H1 (cell line): Measurements from ENCODE around the gene DUSP18. TPM values are rescaled to one million over a fixed set of nuclear protein-coding genes. Genes with fewer than 3 reads are reported as not detected.

ENCODE experiments used
- polyA plus RNA-seq, 7 experiments: library from polyadenylated mRNA; depleted of rRNA in 3 of 7; stranded (reverse) in 5 of 7; unstranded in 2 of 7; fragments of >200 nt in 5 of 7; fragments of 200-250 nt in 2 of 7; gene quantifications; 1 replicate in 5 of 7; 2 replicates in 1 of 7; 4 replicates in 1 of 7; pipeline versions ENCODE4 v1.2.1 to v1.2.3, GENCODE V29; 2011 to 2013; ENCODE audit warnings: missing spikeins in 2 of 7, mixed read lengths in 2 of 7
- total RNA-seq: library from RNA; stranded (reverse); fragmentation: NEBNext Ultra II Directional; extraction: Animal tissue kit (Norgen Biotek cat#: 25700); gene quantifications from 2 replicates; pipeline ENCODE4 v1.2.1, GENCODE V29; 2021

The DUSP18 gene
- total and polyA plus RNA-seq, 2 of the 8 experiments (the other 6 are each of a cell fraction or from before 2014, with no cell fraction given): 2.6 to 7.3 TPM

Other genes starting within 250 kb of the DUSP18 start
- 59.8 and 66.4 TPM in 2 replicates for gene MTFP1, start 242.1 kb downstream of the DUSP18 start, total RNA-seq
- 98.8 and 120 TPM in 2 replicates for gene MTFP1, start 242.1 kb downstream of the DUSP18 start, polyA plus RNA-seq (2011; rRNA removed)
- gene SEC14L3, start 195.9 kb downstream of the DUSP18 start, total RNA-seq: not detected in 2 replicates
- gene SEC14L3, start 195.9 kb downstream of the DUSP18 start, polyA plus RNA-seq (2011; rRNA removed): not detected in 2 replicates
- gene SEC14L4, start 162.2 kb downstream of the DUSP18 start, total RNA-seq: 3.9 and 4.9 TPM in 2 replicates
- gene SEC14L4, start 162.2 kb downstream of the DUSP18 start, polyA plus RNA-seq (2011; rRNA removed): 2.6 and 2.9 TPM in 2 replicates
- 0.63 and 0.80 TPM in 2 replicates for gene SEC14L6, start 121.1 kb downstream of the DUSP18 start, total RNA-seq
- gene SEC14L6, start 121.1 kb downstream of the DUSP18 start, polyA plus RNA-seq (2011; rRNA removed): 1.9 and 2.1 TPM in 2 replicates
- 10.5 and 11.0 TPM in 2 replicates for gene GAL3ST1, start 93.2 kb downstream of the DUSP18 start, total RNA-seq
- gene GAL3ST1, start 93.2 kb downstream of the DUSP18 start, polyA plus RNA-seq (2011; rRNA removed): 32.1 and 32.5 TPM in 2 replicates
- 121 and 133 TPM in 2 replicates for gene PES1, start 76.0 kb downstream of the DUSP18 start, total RNA-seq
- 191 and 247 TPM in 2 replicates for gene PES1, start 76.0 kb downstream of the DUSP18 start, polyA plus RNA-seq (2011; rRNA removed)
- 30.0 and 36.2 TPM in 2 replicates for gene TCN2, start 60.7 kb downstream of the DUSP18 start, total RNA-seq
- gene TCN2, start 60.7 kb downstream of the DUSP18 start, polyA plus RNA-seq (2011; rRNA removed): 87.8 and 91.7 TPM in 2 replicates
- gene SLC35E4, start 32.1 kb downstream of the DUSP18 start, total RNA-seq: 5.1 TPM in 2 replicates
- gene SLC35E4, start 32.1 kb downstream of the DUSP18 start, polyA plus RNA-seq (2011; rRNA removed): 5.6 and 7.8 TPM in 2 replicates
- 3.4 and 3.7 TPM in 2 replicates for gene OSBP2, start 27.0 kb upstream of the DUSP18 start, total RNA-seq
- gene OSBP2, start 27.0 kb upstream of the DUSP18 start, polyA plus RNA-seq (2011; rRNA removed): 3.4 and 4.5 TPM in 2 replicates